Measurements from ENCODE around the gene RNF213. TPM values are rescaled to one million over a fixed set of nuclear protein-coding genes. Genes with fewer than 3 reads are reported as not detected.

Gene RNF213
- total and polyA plus RNA-seq, 2 of the 8 experiments (the other 6 are each of a cell fraction or from before 2014, with no cell fraction given), result 33.8 to 62.8 TPM

DNA sequence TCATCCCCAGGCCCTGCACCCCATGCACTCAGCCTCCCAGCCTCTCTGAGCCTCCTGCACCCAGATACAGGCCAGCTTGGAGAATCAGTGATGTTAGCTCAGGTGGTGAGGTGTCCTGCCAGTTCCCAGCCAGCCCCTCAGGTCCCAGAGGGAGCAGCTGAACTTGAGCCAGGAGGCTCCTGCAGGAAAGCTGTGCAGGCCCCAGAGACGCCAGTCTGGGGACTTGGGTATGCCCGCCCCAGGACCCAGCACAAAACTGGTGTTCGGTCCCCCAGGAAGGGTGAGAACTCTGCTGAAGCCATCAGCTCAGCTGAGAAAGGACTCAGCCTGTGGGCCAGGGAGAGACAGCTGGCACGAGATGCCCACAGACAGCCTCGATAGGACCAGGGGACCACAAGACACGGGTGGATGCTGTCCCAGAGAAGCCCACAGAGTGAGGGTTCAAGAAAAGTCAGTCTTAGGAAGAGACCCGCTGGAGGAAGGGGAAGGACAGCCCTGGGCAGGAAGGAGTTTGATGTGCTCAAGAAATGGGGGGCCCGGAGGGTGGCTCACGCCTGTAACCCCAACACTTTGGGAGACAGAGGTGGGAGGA, 165.3 kb downstream of the RNF213 start (continued):
- TF ChIP-seq TAF1 (IDR thresholded peaks at IDR 0.05; ENCODE audit: low read depth, low read length) (no peak), RBBP5 (IDR thresholded peaks at IDR 0.05; ENCODE audit: borderline replicate concordance, low read depth, low read length) (no peak), SUZ12 (IDR thresholded peaks at IDR 0.05; ENCODE audit: low read length) (no peak), ASH2L (IDR thresholded peaks at IDR 0.05; ENCODE audit: low read length) (no peak)
- TF ChIP-seq, protein P1, sequence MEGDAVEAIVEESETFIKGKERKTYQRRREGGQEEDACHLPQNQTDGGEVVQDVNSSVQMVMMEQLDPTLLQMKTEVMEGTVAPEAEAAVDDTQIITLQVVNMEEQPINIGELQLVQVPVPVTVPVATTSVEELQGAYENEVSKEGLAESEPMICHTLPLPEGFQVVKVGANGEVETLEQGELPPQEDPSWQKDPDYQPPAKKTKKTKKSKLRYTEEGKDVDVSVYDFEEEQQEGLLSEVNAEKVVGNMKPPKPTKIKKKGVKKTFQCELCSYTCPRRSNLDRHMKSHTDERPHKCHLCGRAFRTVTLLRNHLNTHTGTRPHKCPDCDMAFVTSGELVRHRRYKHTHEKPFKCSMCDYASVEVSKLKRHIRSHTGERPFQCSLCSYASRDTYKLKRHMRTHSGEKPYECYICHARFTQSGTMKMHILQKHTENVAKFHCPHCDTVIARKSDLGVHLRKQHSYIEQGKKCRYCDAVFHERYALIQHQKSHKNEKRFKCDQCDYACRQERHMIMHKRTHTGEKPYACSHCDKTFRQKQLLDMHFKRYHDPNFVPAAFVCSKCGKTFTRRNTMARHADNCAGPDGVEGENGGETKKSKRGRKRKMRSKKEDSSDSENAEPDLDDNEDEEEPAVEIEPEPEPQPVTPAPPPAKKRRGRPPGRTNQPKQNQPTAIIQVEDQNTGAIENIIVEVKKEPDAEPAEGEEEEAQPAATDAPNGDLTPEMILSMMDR (IDR thresholded peaks at IDR 0.05; ENCODE audit: control extremely low read depth in 1 of 3, insufficient read depth in 1 of 3, low read depth in 1 of 3, low read length in 3 of 3), result no peak

Measured in H1 (cell line).